C1 segment of cervical spinal cord (tissue), 14 donors: ENCODE measurements around the gene IGF2BP3.

Source experiments
- DNase-seq, 14 donors: peaks; one replicate each; lab custom pipeline; 2025; lab: John Stamatoyannopoulos, UW

Gene IGF2BP3

GRCh38 chr7:23298141-23298881, 172.0 kb downstream of the IGF2BP3 start:
- DNase-seq, result peak in 2 of 14 donors; percentile 8 to 67

- no peak for DNase-seq
Observed at GRCh38 chr7:23295401-23295697, 174.9 kb downstream of the IGF2BP3 start.

- DNase-seq, result no peak
Observed at GRCh38 chr7:23294549-23295400, 175.5 kb downstream of the IGF2BP3 start.

GRCh38 chr7:23293500-23294073, 176.7 kb downstream of the IGF2BP3 start:
- DNase-seq, result no peak

- DNase-seq, result no peak
Observed at GRCh38 chr7:23292623-23293022, 177.7 kb downstream of the IGF2BP3 start.

- no peak for DNase-seq
Observed at GRCh38 chr7:23291957-23292560, 178.2 kb downstream of the IGF2BP3 start.

- no peak for DNase-seq
Observed at GRCh38 chr7:23290993-23291392, 179.3 kb downstream of the IGF2BP3 start.

GRCh38 chr7:23287612-23288011, 182.7 kb downstream of the IGF2BP3 start:
- DNase-seq, result no peak

GRCh38 chr7:23285657-23286646, 184.3 kb downstream of the IGF2BP3 start:
- DNase-seq, result no peak

- DNase-seq, result no peak
Observed at GRCh38 chr7:23284871-23285270, 185.4 kb downstream of the IGF2BP3 start.

GRCh38 chr7:23283086-23283485, 187.2 kb downstream of the IGF2BP3 start:
- no peak for DNase-seq

GRCh38 chr7:23279819-23280525, 190.3 kb downstream of the IGF2BP3 start:
- no peak for DNase-seq

- DNase-seq, result peak in 2 of 14 donors; percentile 4 to 20
Observed at GRCh38 chr7:23277359-23277989, 192.8 kb downstream of the IGF2BP3 start.

- DNase-seq, result no peak
Observed at GRCh38 chr7:23276947-23277346, 193.3 kb downstream of the IGF2BP3 start.

- DNase-seq, result no peak
Observed at GRCh38 chr7:23276376-23276775, 193.9 kb downstream of the IGF2BP3 start.

GRCh38 chr7:23275912-23276311, 194.4 kb downstream of the IGF2BP3 start:
- no peak for DNase-seq

GRCh38 chr7:23273141-23273599, 197.1 kb downstream of the IGF2BP3 start:
- peak in 5 of 14 donors; percentile 2 to 35 (median 21) for DNase-seq

- no peak for DNase-seq
Observed at GRCh38 chr7:23272275-23272674, 198.0 kb downstream of the IGF2BP3 start.

- DNase-seq, result no peak
Observed at GRCh38 chr7:23268746-23269145, 201.5 kb downstream of the IGF2BP3 start.

- DNase-seq, result no peak
Observed at GRCh38 chr7:23268167-23268566, 202.1 kb downstream of the IGF2BP3 start.
